SU-DHL-6 (cell line): ENCODE results near the gene PUM1.
"Not testable (repeated sequence)": the region's sequence is repeated elsewhere in the genome, so short reads cannot be mapped to it uniquely, and the experiment has no call there.

ENCODE experiments used
- H2AFZ ChIP-seq: fragments of 200-600 bp; sonication (generic); 2 replicates; pipeline ENCODE4 v1.6.1; 2014; ENCODE audit warnings: low read depth, mild to moderate bottlenecking, moderate library complexity, mixed read lengths, antibody characterized with exemption, low read length; ENCODE audit not compliant: severe bottlenecking
- H3F3A ChIP-seq: fragments of 200-600 bp; shearing (Covaris generic); 2 replicates; pipeline ENCODE4 v1.6.0; 2016; ENCODE audit warnings: antibody characterized with exemption, mild to moderate bottlenecking; ENCODE audit not compliant: insufficient read depth
- H3K27ac ChIP-seq: fragments of 200-600 bp; sonication (generic); 2 replicates; pipeline ENCODE4 v1.5.1; 2016; ENCODE audit warnings: low read depth, mild to moderate bottlenecking, low read length, moderate library complexity, mixed read lengths
- H3K27me3 ChIP-seq: fragments of 200-600 bp; sonication (generic), shearing (Covaris generic); 2 replicates; pipeline ENCODE4 v1.6.0; 2014; ENCODE audit warnings: mild to moderate bottlenecking, low read length
- H3K36me3 ChIP-seq: fragments of 200-600 bp; sonication (generic); 2 replicates; pipeline ENCODE4 v1.6.1; 2014; ENCODE audit warnings: mild to moderate bottlenecking, low read length, mixed read lengths
- H3K4me2 ChIP-seq: fragments of 300-600, 200-600 bp; shearing (Covaris generic), sonication (generic); 2 replicates; pipeline ENCODE4 v1.6.0; 2014; ENCODE audit warnings: low read length, low read depth, mild to moderate bottlenecking; ENCODE audit not compliant: poor library complexity, severe bottlenecking
- H3K4me3 ChIP-seq: fragments of 200-600 bp; sonication (generic); 2 replicates; pipeline ENCODE4 v1.5.1; 2014; ENCODE audit warnings: antibody characterized with exemption, low read length, mild to moderate bottlenecking, mixed read lengths; ENCODE audit not compliant: insufficient read depth, poor library complexity, severe bottlenecking
- H3K79me2 ChIP-seq: fragments of 200-600 bp; sonication (generic); 2 replicates; pipeline ENCODE4 v1.6.1; 2014; ENCODE audit warnings: mild to moderate bottlenecking, low read length, moderate library complexity; ENCODE audit not compliant: insufficient read depth
- H3K9ac ChIP-seq: fragments of 200-600 bp; sonication (generic); 2 replicates; pipeline ENCODE4 v1.7.0; 2014; ENCODE audit warnings: mild to moderate bottlenecking, low read length
- H3K9me2 ChIP-seq: fragments of 200-600 bp; sonication (generic); replicated peaks from 2 replicates; pipeline ENCODE4 v1.6.1; 2014; ENCODE audit warnings: low read length; ENCODE audit not compliant: insufficient read depth
- H3K9me3 ChIP-seq: fragments of 200-600 bp; sonication (generic); 2 replicates; pipeline ENCODE4 v1.6.1; 2014; ENCODE audit warnings: low read length, mixed read lengths; ENCODE audit not compliant: insufficient read depth
- H4K20me1 ChIP-seq: fragments of 200-600 bp; sonication (generic); 2 replicates; pipeline ENCODE4 v1.6.1; 2014; ENCODE audit warnings: low read depth, mild to moderate bottlenecking, antibody characterized with exemption, low read length, moderate library complexity, mixed read lengths
- EZH2phosphoT487 ChIP-seq: fragments of 200-600 bp; sonication (generic), shearing (Covaris generic); conservative IDR thresholded peaks from 2 replicates; pipeline ENCODE4 v1.6.1; 2018; ENCODE audit warnings: mild to moderate bottlenecking, antibody characterized with exemption, low read length, moderate library complexity, mixed read lengths
- TF ChIP-seq, protein P1 (sequence below): fragments of 200-600 bp; sonication (generic); IDR thresholded peaks from one replicate; pipeline ENCODE4 v1.5.1; 2017; ENCODE audit warnings: antibody characterized with exemption, mild to moderate bottlenecking, low read length, moderate library complexity; ENCODE audit not compliant: insufficient read depth, poor library complexity, severe bottlenecking

The PUM1 gene

GRCh38 chr1:31064111-31064717, 1.3 kb downstream of the PUM1 start:
- Histone ChIP-seq H3K27ac (peak overlapping the region; percentile 28), H3F3A (peaks cover 11% of the 10 kb centered on the region), H3K27me3 (no peaks in the 10 kb centered on the region), H3K9ac (peak overlapping the region; percentile 89), H3K4me3 (peak overlapping the region; percentile 90), H3K4me2 (peak overlapping the region; percentile 98), H3K79me2 (peaks cover 61% of the 10 kb centered on the region), H4K20me1 (peaks cover 36% of the 10 kb centered on the region), H2AFZ (no peak overlapping the region), H3K9me2 (no peaks in the 10 kb centered on the region), H3K36me3 (peaks cover 5% of the 10 kb centered on the region), H3K9me3 (no peaks in the 10 kb centered on the region)
- TF ChIP-seq, protein P1, sequence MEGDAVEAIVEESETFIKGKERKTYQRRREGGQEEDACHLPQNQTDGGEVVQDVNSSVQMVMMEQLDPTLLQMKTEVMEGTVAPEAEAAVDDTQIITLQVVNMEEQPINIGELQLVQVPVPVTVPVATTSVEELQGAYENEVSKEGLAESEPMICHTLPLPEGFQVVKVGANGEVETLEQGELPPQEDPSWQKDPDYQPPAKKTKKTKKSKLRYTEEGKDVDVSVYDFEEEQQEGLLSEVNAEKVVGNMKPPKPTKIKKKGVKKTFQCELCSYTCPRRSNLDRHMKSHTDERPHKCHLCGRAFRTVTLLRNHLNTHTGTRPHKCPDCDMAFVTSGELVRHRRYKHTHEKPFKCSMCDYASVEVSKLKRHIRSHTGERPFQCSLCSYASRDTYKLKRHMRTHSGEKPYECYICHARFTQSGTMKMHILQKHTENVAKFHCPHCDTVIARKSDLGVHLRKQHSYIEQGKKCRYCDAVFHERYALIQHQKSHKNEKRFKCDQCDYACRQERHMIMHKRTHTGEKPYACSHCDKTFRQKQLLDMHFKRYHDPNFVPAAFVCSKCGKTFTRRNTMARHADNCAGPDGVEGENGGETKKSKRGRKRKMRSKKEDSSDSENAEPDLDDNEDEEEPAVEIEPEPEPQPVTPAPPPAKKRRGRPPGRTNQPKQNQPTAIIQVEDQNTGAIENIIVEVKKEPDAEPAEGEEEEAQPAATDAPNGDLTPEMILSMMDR, result no peak
- TF ChIP-seq EZH2phosphoT487, result no peak

- TF ChIP-seq, protein P1, result no peak
- TF ChIP-seq EZH2phosphoT487, result no peak
- Histone ChIP-seq H3K9ac (peak overlapping the region; percentile 89), H4K20me1 (peaks cover 42% of the 10 kb centered on the region), H3K4me3 (peak overlapping the region; percentile 90), H3K27ac (peak overlapping the region; percentile 28; the same call in 1 of the 2 replicates), H2AFZ (no peak overlapping the region), H3K36me3 (peaks cover 10% of the 10 kb centered on the region), H3F3A (peaks cover 11% of the 10 kb centered on the region), H3K79me2 (peaks cover 67% of the 10 kb centered on the region), H3K9me2 (no peaks in the 10 kb centered on the region), H3K9me3 (no peaks in the 10 kb centered on the region), H3K27me3 (no peaks in the 10 kb centered on the region), H3K4me2 (peak overlapping the region; percentile 98)
Observed at GRCh38 chr1:31063631-31064030, 1.9 kb downstream of the PUM1 start.

DNA sequence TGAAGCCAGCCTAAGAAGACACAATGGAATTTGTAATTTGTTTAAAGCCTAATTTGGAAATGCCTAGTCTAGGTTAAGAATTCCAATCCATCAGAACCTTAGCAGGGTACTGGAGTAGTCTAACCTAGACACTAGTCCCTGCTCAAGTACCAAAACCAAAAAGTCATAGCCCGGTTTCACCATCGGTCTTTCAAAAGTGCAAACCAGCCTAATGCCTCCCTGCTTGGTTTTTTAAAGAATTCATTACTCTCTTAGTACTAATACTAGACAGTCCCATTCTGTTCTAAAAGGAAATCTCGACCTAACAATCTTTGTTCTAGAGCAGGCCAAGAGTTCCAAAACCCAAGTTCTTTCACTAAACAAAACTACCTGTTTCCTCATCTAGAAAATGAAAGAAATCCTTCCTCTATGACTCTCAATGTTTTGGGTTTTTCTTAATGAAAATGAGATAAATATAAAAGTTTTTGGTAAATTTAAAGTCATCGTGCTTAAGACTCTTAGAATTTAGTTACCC, 2.6 kb downstream of the PUM1 start:
- Histone ChIP-seq H3K9ac (peak overlapping the region; percentile 89), H2AFZ (no peak overlapping the region), H3K79me2 (peaks cover 74% of the 10 kb centered on the region), H3K27ac (no peak overlapping the region; the same call in 1 of the 2 replicates), H3K4me3 (peak overlapping the region; percentile 90), H3K9me3 (no peaks in the 10 kb centered on the region), H3K36me3 (peaks cover 12% of the 10 kb centered on the region), H4K20me1 (peaks cover 44% of the 10 kb centered on the region), H3K9me2 (no peaks in the 10 kb centered on the region), H3K27me3 (no peaks in the 10 kb centered on the region), H3K4me2 (peak overlapping the region; percentile 98), H3F3A (peaks cover 11% of the 10 kb centered on the region)
- TF ChIP-seq EZH2phosphoT487, result no peak
- TF ChIP-seq, protein P1, result no peak

DNA sequence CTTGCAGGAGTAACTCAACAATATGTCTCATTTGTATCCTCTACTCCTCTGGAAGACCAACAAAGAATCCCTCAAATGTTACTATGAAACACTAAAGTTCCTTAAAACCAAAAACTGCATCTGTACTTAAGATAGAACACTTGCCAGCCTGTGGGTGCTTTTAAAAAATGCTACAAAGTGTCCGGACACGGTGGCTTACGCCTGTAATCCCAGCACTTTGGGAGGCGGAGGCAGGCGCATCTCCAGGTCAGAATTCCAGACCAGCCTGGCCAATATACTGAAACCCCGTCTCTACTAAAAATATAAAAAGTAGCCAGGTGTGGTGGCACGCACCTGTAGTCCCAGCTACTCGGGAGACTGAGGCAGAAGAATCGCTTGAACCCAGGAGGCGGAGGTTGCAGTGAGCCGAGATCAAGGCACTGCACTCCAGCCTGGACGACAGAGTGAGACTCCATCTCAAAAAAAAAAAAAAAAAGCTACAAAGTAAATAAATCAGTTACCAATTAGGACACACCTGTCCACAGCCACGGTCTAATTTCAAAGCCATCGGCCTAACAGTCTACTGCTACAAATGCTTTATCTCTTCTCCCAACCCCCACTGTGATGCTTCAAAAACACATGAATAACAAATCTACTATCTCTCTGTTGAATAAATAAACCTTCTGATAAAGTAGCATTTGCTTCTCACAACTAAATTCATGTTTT, 3.2 kb downstream of the PUM1 start:
- H3K9me3 ChIP-seq, H3K9me2 ChIP-seq, H3K27ac ChIP-seq, H2AFZ ChIP-seq, H3K27me3 ChIP-seq: not testable (repeated sequence)
- peaks cover 14% of the 10 kb centered on the region for H3K36me3 ChIP-seq
- H3K79me2 ChIP-seq, result peaks cover 80% of the 10 kb centered on the region
- H3K4me3 ChIP-seq, result peak overlapping the region; percentile 90
- peak overlapping the region; percentile 98 for H3K4me2 ChIP-seq
- H3K9ac ChIP-seq, result peak overlapping the region; percentile 89; the same call in 1 of the 2 replicates
- peaks cover 48% of the 10 kb centered on the region for H4K20me1 ChIP-seq
- peaks cover 11% of the 10 kb centered on the region for H3F3A ChIP-seq
